Mesendoderm (in vitro differentiated cells): Measurements from ENCODE around the gene RING1.
A peak's percentile ranks its signal among the peaks of the same experiment; 100 is the strongest.

ENCODE experiments used
- DNase-seq: peaks from one replicate; pipeline ENCODE4 v3.0.0; 2013
- H2AK5ac ChIP-seq: 2 replicates; pipeline ENCODE4 v1.6.1; 2013; ENCODE audit warnings: low read length, inconsistent platforms
- H2BK120ac ChIP-seq: 2 replicates; pipeline ENCODE4 v1.6.1; 2013; ENCODE audit warnings: low read depth, mild to moderate bottlenecking, low read length, moderate library complexity, mixed read lengths
- H2BK15ac ChIP-seq: replicated peaks from 2 replicates; pipeline ENCODE4 v1.6.1; 2013; ENCODE audit warnings: low read depth, mild to moderate bottlenecking, moderate library complexity
- H2BK5ac ChIP-seq: 2 replicates; pipeline ENCODE4 v1.6.1; 2013; ENCODE audit warnings: low read length, inconsistent platforms
- H3K18ac ChIP-seq: 2 replicates; pipeline ENCODE4 v1.6.1; 2013; ENCODE audit warnings: mild to moderate bottlenecking, low read length, mixed read lengths
- H3K23ac ChIP-seq: one replicate; pipeline ENCODE4 v1.6.1; 2013; ENCODE audit warnings: low read length
- H3K27ac ChIP-seq: 2 replicates; pipeline ENCODE4 v1.5.1; 2013; ENCODE audit warnings: low read depth, mild to moderate bottlenecking, inconsistent platforms, low read length, moderate library complexity
- H3K27me3 ChIP-seq: 2 replicates; pipeline ENCODE4 v1.6.1; 2013; ENCODE audit warnings: low read length, control low read depth, mild to moderate bottlenecking, inconsistent platforms; ENCODE audit not compliant: insufficient read depth, poor library complexity
- H3K36me3 ChIP-seq: 2 replicates; pipeline ENCODE4 v1.6.1; 2013; ENCODE audit warnings: low read length, inconsistent platforms; ENCODE audit not compliant: control insufficient read depth, insufficient read depth
- H3K4ac ChIP-seq: one replicate; pipeline ENCODE4 v1.6.1; 2013; ENCODE audit warnings: low read depth, mild to moderate bottlenecking, low read length, moderate library complexity
- H3K4me1 ChIP-seq: 2 replicates; pipeline ENCODE4 v1.6.1; 2013; ENCODE audit warnings: low read depth, low read length, inconsistent platforms; ENCODE audit not compliant: control insufficient read depth
- H3K4me2 ChIP-seq: 2 replicates; pipeline ENCODE4 v1.6.1; 2013; ENCODE audit warnings: low read length
- H3K4me3 ChIP-seq: 2 replicates; pipeline ENCODE4 v1.5.1; 2013; ENCODE audit warnings: mild to moderate bottlenecking, low read length
- H3K56ac ChIP-seq: one replicate; pipeline ENCODE4 v1.6.1; 2013; ENCODE audit warnings: low read length
- H3K79me1 ChIP-seq: 2 replicates; pipeline ENCODE4 v1.6.1; 2013; ENCODE audit warnings: low read length, inconsistent platforms
- H3K79me2 ChIP-seq: 2 replicates; pipeline ENCODE4 v1.6.1; 2013; ENCODE audit warnings: mild to moderate bottlenecking, low read length; ENCODE audit not compliant: control insufficient read depth, insufficient read depth
- H3K9ac ChIP-seq: 2 replicates; pipeline ENCODE4 v1.6.1; 2013; ENCODE audit warnings: low read length, inconsistent platforms
- H4K5ac ChIP-seq: one replicate; pipeline ENCODE4 v1.6.1; 2013; ENCODE audit warnings: low read length
- H4K8ac ChIP-seq: one replicate; pipeline ENCODE4 v1.6.1; 2013; ENCODE audit warnings: low read depth, mild to moderate bottlenecking, control low read depth, low read length, moderate library complexity
- WGBS: extraction: QIAGEN DNeasy Blood & Tissue Kit; methylation state at CpG from one replicate; pipeline ENCODE4 v1.1.7; 2013; ENCODE audit warnings: low lambda C conversion rate, missing lambda C conversion rate; ENCODE audit not compliant: insufficient coverage; ENCODE audit errors: extremely low coverage; 5-methylcytosine and 5-hydroxymethylcytosine counted together

RING1 gene

DNA sequence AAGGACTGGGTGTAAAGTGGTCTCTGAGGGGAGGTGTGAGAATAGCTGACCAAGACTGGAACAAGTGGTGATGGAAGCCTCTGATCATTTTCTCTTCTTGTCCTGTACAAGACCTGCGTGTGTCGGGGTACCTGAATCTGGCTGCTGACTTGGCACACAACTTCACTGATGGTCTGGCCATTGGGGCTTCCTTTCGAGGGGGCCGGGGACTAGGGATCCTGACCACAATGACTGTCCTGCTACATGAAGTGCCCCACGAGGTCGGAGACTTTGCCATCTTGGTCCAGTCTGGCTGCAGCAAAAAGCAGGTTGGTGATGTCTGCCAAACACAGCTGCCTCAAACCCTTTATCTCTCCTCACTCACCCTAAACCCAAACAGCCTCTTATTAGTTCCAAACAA, 5.5 kb upstream of the RING1 start:
- Histone ChIP-seq H3K18ac (no peak overlapping the region), H3K36me3 (peaks cover 12% of the 10 kb centered on the region), H4K5ac (no peak overlapping the region), H3K9ac (no peak overlapping the region), H3K4ac (no peak overlapping the region), H4K8ac (no peak overlapping the region), H3K4me1 (peaks cover 12% of the 10 kb centered on the region), H3K27ac (no peak overlapping the region), H2BK15ac (no peak overlapping the region), H3K79me1 (peaks cover 20% of the 10 kb centered on the region), H3K4me3 (no peak overlapping the region), H3K27me3 (no peaks in the 10 kb centered on the region), H3K23ac (no peak overlapping the region), H3K56ac (no peak overlapping the region), H3K79me2 (peaks cover 21% of the 10 kb centered on the region), H2BK120ac (no peak overlapping the region), H2AK5ac (no peak overlapping the region), H2BK5ac (no peak overlapping the region), H3K4me2 (no peak overlapping the region)
- no peak for DNase-seq
- no CpG with 5 or more reads among the region's 6 CpGs for WGBS

- H3K36me3 ChIP-seq = peaks cover 12% of the 10 kb centered on the region
- no peak overlapping the region for H4K8ac ChIP-seq
- H3K4me3 ChIP-seq = no peak overlapping the region
- H3K27ac ChIP-seq = no peak overlapping the region
- H3K4me2 ChIP-seq = no peak overlapping the region
- DNase-seq = no peak
- no peak overlapping the region for H2BK15ac ChIP-seq
- H3K79me2 ChIP-seq = peaks cover 21% of the 10 kb centered on the region
- H2BK120ac ChIP-seq = no peak overlapping the region
- no peak overlapping the region for H3K9ac ChIP-seq
- no peak overlapping the region for H3K18ac ChIP-seq
- H3K23ac ChIP-seq = no peak overlapping the region
- no peak overlapping the region for H3K4ac ChIP-seq
- whole genome bisulfite sequencing = no CpG with 5 or more reads among the region's 7 CpGs
- H3K56ac ChIP-seq = no peak overlapping the region
- no peaks in the 10 kb centered on the region for H3K27me3 ChIP-seq
- peaks cover 20% of the 10 kb centered on the region for H3K79me1 ChIP-seq
- H4K5ac ChIP-seq = no peak overlapping the region
- peaks cover 12% of the 10 kb centered on the region for H3K4me1 ChIP-seq
- no peak overlapping the region for H2AK5ac ChIP-seq
- no peak overlapping the region for H2BK5ac ChIP-seq
Measured at GRCh38 chr6:33203443-33204164, 4.7 kb upstream of the RING1 start.

DNA sequence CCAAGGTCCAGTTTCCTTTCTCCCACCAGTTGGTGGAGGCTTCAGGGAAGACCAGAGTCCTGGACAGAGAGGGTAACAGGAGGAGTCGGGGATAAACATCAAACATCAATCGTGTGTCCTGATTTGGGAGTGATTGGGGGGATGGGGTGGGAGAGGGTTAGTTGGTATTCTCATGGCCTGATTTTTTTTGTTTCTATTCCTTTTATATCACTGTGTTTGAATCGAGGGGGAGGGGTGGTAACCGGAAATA, 4.2 kb upstream of the RING1 start:
- H3K4me3 ChIP-seq = no peak overlapping the region
- H3K27ac ChIP-seq = no peak overlapping the region
- H3K79me1 ChIP-seq = peaks cover 23% of the 10 kb centered on the region
- H3K23ac ChIP-seq = no peak overlapping the region
- no peak overlapping the region for H4K8ac ChIP-seq
- peaks cover 12% of the 10 kb centered on the region for H3K36me3 ChIP-seq
- peaks cover 21% of the 10 kb centered on the region for H3K79me2 ChIP-seq
- H2BK120ac ChIP-seq = no peak overlapping the region
- no peak overlapping the region for H3K9ac ChIP-seq
- no CpG with 5 or more reads among the region's 4 CpGs for WGBS
- no peak overlapping the region for H3K4me2 ChIP-seq
- no peak overlapping the region for H2AK5ac ChIP-seq
- no peak overlapping the region for H3K18ac ChIP-seq
- H2BK5ac ChIP-seq = no peak overlapping the region
- no peak overlapping the region for H4K5ac ChIP-seq
- no peak for DNase-seq
- H3K4me1 ChIP-seq = peaks cover 15% of the 10 kb centered on the region
- H3K27me3 ChIP-seq = no peaks in the 10 kb centered on the region
- no peak overlapping the region for H2BK15ac ChIP-seq
- no peak overlapping the region for H3K56ac ChIP-seq
- no peak overlapping the region for H3K4ac ChIP-seq

GRCh38 chr6:33204415-33205190, 3.7 kb upstream of the RING1 start, which contains the start of gene HSD17B8:
HSD17B8 (plus strand) TSS chr6:33204655; CDS start chr6:33204669, 14 bp downstream.
- peak within 1 kb of the TSS; percentile 92 for H3K56ac ChIP-seq
- H3K79me2 ChIP-seq = peaks cover 19% of the 10 kb centered on the region
- no peaks in the 10 kb centered on the region for H3K27me3 ChIP-seq
- no peak within 1 kb of the TSS for H3K27ac ChIP-seq
- H3K4me3 ChIP-seq = peak within 1 kb of the TSS; percentile 85
- peak; percentile 95 for DNase-seq
- WGBS = no CpG with 5 or more reads among the region's 48 CpGs
- H3K4me1 ChIP-seq = peaks cover 15% of the 10 kb centered on the region
- peak within 1 kb of the TSS; percentile 37 for H2BK5ac ChIP-seq
- no peak within 1 kb of the TSS for H4K5ac ChIP-seq
- H3K4me2 ChIP-seq = peak within 1 kb of the TSS; percentile 77
- no peak within 1 kb of the TSS for H2BK120ac ChIP-seq
- no peak within 1 kb of the TSS for H3K4ac ChIP-seq
- H2BK15ac ChIP-seq = no peak within 1 kb of the TSS
- H3K79me1 ChIP-seq = peaks cover 22% of the 10 kb centered on the region
- H3K23ac ChIP-seq = peak within 1 kb of the TSS; percentile 37
- no peak within 1 kb of the TSS for H4K8ac ChIP-seq
- H3K9ac ChIP-seq = peak within 1 kb of the TSS; percentile 86
- peaks cover 12% of the 10 kb centered on the region for H3K36me3 ChIP-seq
- no peak within 1 kb of the TSS for H2AK5ac ChIP-seq
- H3K18ac ChIP-seq = no peak within 1 kb of the TSS

DNA sequence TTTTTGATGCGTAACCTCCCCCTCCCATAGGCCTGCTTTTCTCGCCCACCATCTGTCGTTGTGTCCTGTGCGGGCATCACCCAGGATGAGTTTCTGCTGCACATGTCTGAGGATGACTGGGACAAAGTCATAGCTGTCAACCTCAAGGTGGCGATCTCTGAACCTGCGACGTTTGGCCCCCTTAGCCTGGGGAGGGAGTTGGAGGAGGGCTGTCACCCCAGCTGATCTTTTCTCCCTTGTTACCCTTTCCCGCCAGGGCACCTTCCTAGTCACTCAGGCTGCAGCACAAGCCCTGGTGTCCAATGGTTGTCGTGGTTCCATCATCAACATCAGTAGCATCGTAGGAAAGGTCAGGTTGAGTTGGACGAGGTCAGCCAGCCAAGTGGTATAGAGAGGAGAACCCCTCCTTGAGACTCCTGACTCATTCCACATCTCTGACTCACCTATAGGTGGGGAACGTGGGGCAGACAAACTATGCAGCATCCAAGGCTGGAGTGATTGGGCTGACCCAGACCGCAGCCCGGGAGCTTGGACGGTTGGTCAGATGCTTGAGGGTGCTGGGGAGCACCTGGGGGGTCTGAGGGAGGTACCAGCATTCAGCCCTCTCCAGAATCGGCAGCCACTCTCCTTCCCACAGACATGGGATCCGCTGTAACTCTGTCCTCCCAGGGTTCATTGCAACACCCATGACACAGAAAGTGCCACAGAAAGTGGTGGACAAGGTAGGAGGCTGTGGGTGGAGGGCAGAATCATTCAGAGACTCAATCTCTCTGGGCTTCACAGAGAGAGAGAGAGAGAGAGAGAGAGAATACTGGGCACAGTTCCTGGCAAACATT, 2.9 kb upstream of the RING1 start:
- H4K8ac ChIP-seq = no peak overlapping the region
- no CpG with 5 or more reads among the region's 17 CpGs for WGBS

More for the DNA sequence above, 2.9 kb upstream of the RING1 start:
- peak; percentile 86 for DNase-seq
- no peak overlapping the region for H2BK5ac ChIP-seq
- no peak overlapping the region for H3K27ac ChIP-seq
- H3K4me2 ChIP-seq = peak overlapping the region; percentile 77
- peak overlapping the region; percentile 92 for H3K56ac ChIP-seq
- H3K4me1 ChIP-seq = peaks cover 15% of the 10 kb centered on the region
- H4K5ac ChIP-seq = no peak overlapping the region
- H3K9ac ChIP-seq = peak overlapping the region; percentile 86
- no peak overlapping the region for H3K4me3 ChIP-seq
- H3K23ac ChIP-seq = no peak overlapping the region
- no peak overlapping the region for H3K4ac ChIP-seq
- H3K27me3 ChIP-seq = no peaks in the 10 kb centered on the region
- H2BK120ac ChIP-seq = no peak overlapping the region
- peaks cover 12% of the 10 kb centered on the region for H3K36me3 ChIP-seq
- H3K79me1 ChIP-seq = peaks cover 23% of the 10 kb centered on the region
- H3K18ac ChIP-seq = no peak overlapping the region
- H3K79me2 ChIP-seq = peaks cover 19% of the 10 kb centered on the region
- no peak overlapping the region for H2AK5ac ChIP-seq
- H2BK15ac ChIP-seq = no peak overlapping the region
